HepG2 (cell line): ENCODE results near the gene ABCB9. TPM values are rescaled to one million over a fixed set of nuclear protein-coding genes. Genes with fewer than 3 reads are reported as not detected.

Experiments
- ASH2L ChIP-seq: fragments of 300-600, 200-600 bp; sonication (generic); IDR thresholded peaks from 2 replicates; pipeline ENCODE4 v1.7.0; 2017; ENCODE audit warnings: low read depth, mild to moderate bottlenecking, moderate library complexity, mixed read lengths, low read length; ENCODE audit not compliant: insufficient read length
- ATM ChIP-seq: fragments of 450-650 bp; IDR thresholded peaks from 2 replicates; pipeline ENCODE4 v1.7.1; 2017; ENCODE audit warnings: mild to moderate bottlenecking, borderline replicate concordance
- CC2D1A ChIP-seq: sonication (generic); formaldehyde crosslinking; IDR thresholded peaks from 2 replicates; pipeline ENCODE4 v1.8.1; 2023; ENCODE audit warnings: mild to moderate bottlenecking, missing genetic modification reagents
- NFKBIZ ChIP-seq: IDR thresholded peaks from 2 replicates; pipeline ENCODE4 v1.6.1; 2018; ENCODE audit warnings: missing genetic modification reagents, missing compliant biosample characterization
- NFRKB ChIP-seq: fragments of 450-650 bp; IDR thresholded peaks from 2 replicates; pipeline ENCODE4 v1.6.1; 2017
- NR2F2 ChIP-seq: IDR thresholded peaks from 2 replicates; pipeline ENCODE4 v1.6.1; 2012; ENCODE audit warnings: low read depth, inconsistent platforms, borderline replicate concordance
- PCBP1 ChIP-seq: fragments of 200-400 bp; formaldehyde crosslinking; IDR thresholded peaks from 2 replicates; pipeline ENCODE4 v1.6.1; 2017; ENCODE audit warnings: mild to moderate bottlenecking, low read depth, low read length, borderline replicate concordance
- PHF8 ChIP-seq: sonication (generic); formaldehyde crosslinking; IDR thresholded peaks from 2 replicates; pipeline ENCODE4 v1.5.0; 2020; ENCODE audit warnings: missing genetic modification reagents
- POGZ ChIP-seq: sonication (generic); formaldehyde crosslinking; IDR thresholded peaks from 2 replicates; pipeline ENCODE4 v1.4.0; 2020; ENCODE audit warnings: mild to moderate bottlenecking, missing genetic modification reagents
- SMARCE1 ChIP-seq: fragments of 450-650 bp; IDR thresholded peaks from 2 replicates; pipeline ENCODE4 v1.6.1; 2017; ENCODE audit warnings: borderline replicate concordance
- TBX2 ChIP-seq: sonication (generic); formaldehyde crosslinking; IDR thresholded peaks from 2 replicates; pipeline ENCODE4 v1.5.0; 2020; ENCODE audit warnings: missing genetic modification reagents, mild to moderate bottlenecking, borderline replicate concordance
- TP53 ChIP-seq: sonication (generic); formaldehyde crosslinking; conservative IDR thresholded peaks from 2 replicates; pipeline ENCODE4 v1.4.0; 2020; ENCODE audit warnings: missing genetic modification reagents
- ZNF160 ChIP-seq: sonication (generic); formaldehyde crosslinking; IDR thresholded peaks from 2 replicates; pipeline ENCODE4 v1.8.0; 2022; ENCODE audit warnings: mild to moderate bottlenecking, inconsistent platforms, missing genetic modification reagents
- ZNF546 ChIP-seq: sonication (generic); formaldehyde crosslinking; conservative IDR thresholded peaks from 2 replicates; pipeline ENCODE4 v1.8.1; 2023; ENCODE audit warnings: mild to moderate bottlenecking, missing genetic modification reagents
- ZNF558 ChIP-seq: sonication (generic); formaldehyde crosslinking; IDR thresholded peaks from 2 replicates; pipeline ENCODE4 v1.9.0; 2022; ENCODE audit warnings: mild to moderate bottlenecking, missing genetic modification reagents, borderline replicate concordance
- polyA plus RNA-seq, 8 experiments: library from polyadenylated mRNA; depleted of rRNA in 3 of 8; stranded (reverse) in 7 of 8; unstranded in 1 of 8; fragments of >200 nt; fragmentation: Illumina TruSeq in 4 of 8; extraction: Trizol in 4 of 8; gene quantifications; 2 replicates each; pipeline versions ENCODE4 v1.2.1 to v1.2.3, GENCODE V29; 2011 to 2016; ENCODE audit warnings: low read depth in 4 of 8, missing spikeins in 1 of 8, mixed read lengths in 1 of 8; ENCODE audit not compliant: insufficient read depth in 1 of 8
- total RNA-seq, 5 experiments: library from RNA; depleted of rRNA; stranded (reverse); fragments of >200 nt; fragmentation: Illumina TruSeq; extraction: Trizol; gene quantifications; 2 replicates each; pipeline ENCODE4 v1.2.3, GENCODE V29; 2016; ENCODE audit warnings: low read depth in 1 of 5
- TF ChIP-seq, protein P1 (sequence below): sonication (generic); formaldehyde crosslinking; IDR thresholded peaks from 2 replicates; pipeline ENCODE4; 2020; ENCODE audit warnings: missing genetic modification reagents, mild to moderate bottlenecking, borderline replicate concordance
- TF ChIP-seq, protein P2 (sequence below): sonication (generic); formaldehyde crosslinking; IDR thresholded peaks from 2 replicates; pipeline ENCODE4 v1.4.0; 2020; ENCODE audit warnings: mild to moderate bottlenecking, missing genetic modification reagents
- TF ChIP-seq, protein P3 (sequence below): sonication (generic); formaldehyde crosslinking; IDR thresholded peaks from 2 replicates; pipeline ENCODE4 v1.8.1; 2022; ENCODE audit warnings: mild to moderate bottlenecking, missing genetic modification reagents
- TF ChIP-seq, protein P4 (sequence below): sonication (generic); formaldehyde crosslinking; IDR thresholded peaks from 2 replicates; pipeline ENCODE4 v1.4.0; 2020; ENCODE audit warnings: missing genetic modification reagents, borderline replicate concordance
- TF ChIP-seq, protein P5 (sequence below): sonication (generic); formaldehyde crosslinking; IDR thresholded peaks from 2 replicates; pipeline ENCODE4 v1.4.0; 2020; ENCODE audit warnings: mild to moderate bottlenecking, missing genetic modification reagents

ABCB9 gene
- total and polyA plus RNA-seq, 2 of the 13 experiments (the other 11 are each of a cell fraction or from before 2014, with no cell fraction given), result 5.1 to 6.0 TPM

DNA sequence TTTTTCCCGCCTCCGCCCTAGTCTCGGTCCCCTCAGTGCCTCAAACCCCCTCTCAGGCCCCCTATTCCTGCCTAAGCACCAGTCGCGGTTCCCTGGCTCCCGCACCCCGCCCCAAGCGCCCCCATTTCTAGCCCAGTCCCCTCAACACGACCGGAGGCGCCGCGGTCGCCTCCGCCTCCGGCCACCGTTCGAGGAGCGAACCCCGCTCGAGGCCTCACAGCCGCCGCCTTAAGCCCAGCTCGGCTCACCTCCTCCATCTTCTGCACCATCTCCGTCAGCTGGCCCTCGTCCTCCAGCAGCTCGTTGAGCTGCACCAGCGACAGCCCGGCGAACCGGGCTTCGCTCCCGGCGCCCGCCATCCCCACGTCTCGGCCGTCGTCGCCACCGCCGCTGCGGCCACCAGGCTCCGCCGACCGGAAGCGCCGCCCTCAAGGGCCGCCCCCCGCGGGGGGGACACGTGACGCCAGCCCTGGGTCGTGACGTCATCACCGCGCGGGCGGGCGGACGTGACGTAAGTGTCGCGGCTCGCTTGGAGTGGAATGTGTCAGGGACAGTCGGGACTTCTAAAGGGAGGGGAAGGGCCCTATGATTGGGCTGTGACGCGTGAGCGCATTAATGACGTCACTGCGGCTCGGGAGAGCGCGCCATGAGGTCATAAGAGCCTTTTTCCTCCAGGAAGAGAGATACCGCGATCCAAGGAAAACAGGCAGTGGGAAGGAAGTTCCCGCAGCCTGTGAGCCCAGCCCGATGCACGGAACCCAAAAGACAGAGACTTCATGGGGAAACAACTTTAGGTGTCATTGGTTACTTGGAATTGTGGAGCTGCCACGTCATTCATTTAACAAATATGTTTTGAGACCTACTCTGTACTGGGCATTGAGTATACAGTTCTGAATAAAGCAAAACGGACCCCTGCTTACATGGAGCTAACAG is 70.3 kb downstream of the ABCB9 start, which contains the start of gene VPS37B (continued):
- TF ChIP-seq ASH2L (peak; percentile 19), NFKBIZ (CRISPR knock-in tag) (no peak), PHF8 (CRISPR knock-in tag) (peak; percentile 63), NFRKB (no peak), POGZ (peak; percentile 45; the same call in 1 of the 2 replicates), ATM (no peak), TBX2 (CRISPR knock-in tag) (no peak; the same call in 1 of the 2 replicates), ZNF160 (no peak), CC2D1A (CRISPR knock-in tag) (no peak), ZNF558 (CRISPR knock-in tag) (no peak), SMARCE1 (no peak), ZNF546 (CRISPR knock-in tag) (no peak), NR2F2 (no peak), PCBP1 (no peak), TP53 (CRISPR knock-in tag) (no peak)
- TF ChIP-seq, protein P1, sequence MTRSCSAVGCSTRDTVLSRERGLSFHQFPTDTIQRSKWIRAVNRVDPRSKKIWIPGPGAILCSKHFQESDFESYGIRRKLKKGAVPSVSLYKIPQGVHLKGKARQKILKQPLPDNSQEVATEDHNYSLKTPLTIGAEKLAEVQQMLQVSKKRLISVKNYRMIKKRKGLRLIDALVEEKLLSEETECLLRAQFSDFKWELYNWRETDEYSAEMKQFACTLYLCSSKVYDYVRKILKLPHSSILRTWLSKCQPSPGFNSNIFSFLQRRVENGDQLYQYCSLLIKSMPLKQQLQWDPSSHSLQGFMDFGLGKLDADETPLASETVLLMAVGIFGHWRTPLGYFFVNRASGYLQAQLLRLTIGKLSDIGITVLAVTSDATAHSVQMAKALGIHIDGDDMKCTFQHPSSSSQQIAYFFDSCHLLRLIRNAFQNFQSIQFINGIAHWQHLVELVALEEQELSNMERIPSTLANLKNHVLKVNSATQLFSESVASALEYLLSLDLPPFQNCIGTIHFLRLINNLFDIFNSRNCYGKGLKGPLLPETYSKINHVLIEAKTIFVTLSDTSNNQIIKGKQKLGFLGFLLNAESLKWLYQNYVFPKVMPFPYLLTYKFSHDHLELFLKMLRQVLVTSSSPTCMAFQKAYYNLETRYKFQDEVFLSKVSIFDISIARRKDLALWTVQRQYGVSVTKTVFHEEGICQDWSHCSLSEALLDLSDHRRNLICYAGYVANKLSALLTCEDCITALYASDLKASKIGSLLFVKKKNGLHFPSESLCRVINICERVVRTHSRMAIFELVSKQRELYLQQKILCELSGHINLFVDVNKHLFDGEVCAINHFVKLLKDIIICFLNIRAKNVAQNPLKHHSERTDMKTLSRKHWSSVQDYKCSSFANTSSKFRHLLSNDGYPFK (CRISPR knock-in tag), result no peak
- TF ChIP-seq, protein P2, sequence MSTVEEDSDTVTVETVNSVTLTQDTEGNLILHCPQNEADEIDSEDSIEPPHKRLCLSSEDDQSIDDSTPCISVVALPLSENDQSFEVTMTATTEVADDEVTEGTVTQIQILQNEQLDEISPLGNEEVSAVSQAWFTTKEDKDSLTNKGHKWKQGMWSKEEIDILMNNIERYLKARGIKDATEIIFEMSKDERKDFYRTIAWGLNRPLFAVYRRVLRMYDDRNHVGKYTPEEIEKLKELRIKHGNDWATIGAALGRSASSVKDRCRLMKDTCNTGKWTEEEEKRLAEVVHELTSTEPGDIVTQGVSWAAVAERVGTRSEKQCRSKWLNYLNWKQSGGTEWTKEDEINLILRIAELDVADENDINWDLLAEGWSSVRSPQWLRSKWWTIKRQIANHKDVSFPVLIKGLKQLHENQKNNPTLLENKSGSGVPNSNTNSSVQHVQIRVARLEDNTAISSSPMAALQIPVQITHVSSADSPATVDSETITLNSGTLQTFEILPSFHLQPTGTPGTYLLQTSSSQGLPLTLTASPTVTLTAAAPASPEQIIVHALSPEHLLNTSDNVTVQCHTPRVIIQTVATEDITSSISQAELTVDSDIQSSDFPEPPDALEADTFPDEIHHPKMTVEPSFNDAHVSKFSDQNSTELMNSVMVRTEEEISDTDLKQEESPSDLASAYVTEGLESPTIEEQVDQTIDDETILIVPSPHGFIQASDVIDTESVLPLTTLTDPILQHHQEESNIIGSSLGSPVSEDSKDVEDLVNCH (CRISPR knock-in tag), result no peak
- TF ChIP-seq, protein P3, sequence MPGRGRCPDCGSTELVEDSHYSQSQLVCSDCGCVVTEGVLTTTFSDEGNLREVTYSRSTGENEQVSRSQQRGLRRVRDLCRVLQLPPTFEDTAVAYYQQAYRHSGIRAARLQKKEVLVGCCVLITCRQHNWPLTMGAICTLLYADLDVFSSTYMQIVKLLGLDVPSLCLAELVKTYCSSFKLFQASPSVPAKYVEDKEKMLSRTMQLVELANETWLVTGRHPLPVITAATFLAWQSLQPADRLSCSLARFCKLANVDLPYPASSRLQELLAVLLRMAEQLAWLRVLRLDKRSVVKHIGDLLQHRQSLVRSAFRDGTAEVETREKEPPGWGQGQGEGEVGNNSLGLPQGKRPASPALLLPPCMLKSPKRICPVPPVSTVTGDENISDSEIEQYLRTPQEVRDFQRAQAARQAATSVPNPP (CRISPR knock-in tag), result no peak
- TF ChIP-seq, protein P4, sequence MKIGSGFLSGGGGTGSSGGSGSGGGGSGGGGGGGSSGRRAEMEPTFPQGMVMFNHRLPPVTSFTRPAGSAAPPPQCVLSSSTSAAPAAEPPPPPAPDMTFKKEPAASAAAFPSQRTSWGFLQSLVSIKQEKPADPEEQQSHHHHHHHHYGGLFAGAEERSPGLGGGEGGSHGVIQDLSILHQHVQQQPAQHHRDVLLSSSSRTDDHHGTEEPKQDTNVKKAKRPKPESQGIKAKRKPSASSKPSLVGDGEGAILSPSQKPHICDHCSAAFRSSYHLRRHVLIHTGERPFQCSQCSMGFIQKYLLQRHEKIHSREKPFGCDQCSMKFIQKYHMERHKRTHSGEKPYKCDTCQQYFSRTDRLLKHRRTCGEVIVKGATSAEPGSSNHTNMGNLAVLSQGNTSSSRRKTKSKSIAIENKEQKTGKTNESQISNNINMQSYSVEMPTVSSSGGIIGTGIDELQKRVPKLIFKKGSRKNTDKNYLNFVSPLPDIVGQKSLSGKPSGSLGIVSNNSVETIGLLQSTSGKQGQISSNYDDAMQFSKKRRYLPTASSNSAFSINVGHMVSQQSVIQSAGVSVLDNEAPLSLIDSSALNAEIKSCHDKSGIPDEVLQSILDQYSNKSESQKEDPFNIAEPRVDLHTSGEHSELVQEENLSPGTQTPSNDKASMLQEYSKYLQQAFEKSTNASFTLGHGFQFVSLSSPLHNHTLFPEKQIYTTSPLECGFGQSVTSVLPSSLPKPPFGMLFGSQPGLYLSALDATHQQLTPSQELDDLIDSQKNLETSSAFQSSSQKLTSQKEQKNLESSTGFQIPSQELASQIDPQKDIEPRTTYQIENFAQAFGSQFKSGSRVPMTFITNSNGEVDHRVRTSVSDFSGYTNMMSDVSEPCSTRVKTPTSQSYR, result peak; percentile 49; the same call in 1 of the 2 replicates
- TF ChIP-seq, protein P5, sequence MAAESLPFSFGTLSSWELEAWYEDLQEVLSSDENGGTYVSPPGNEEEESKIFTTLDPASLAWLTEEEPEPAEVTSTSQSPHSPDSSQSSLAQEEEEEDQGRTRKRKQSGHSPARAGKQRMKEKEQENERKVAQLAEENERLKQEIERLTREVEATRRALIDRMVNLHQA, result no peak
